Measurements from ENCODE around the gene ZNF662. TPM values are rescaled to one million over a fixed set of nuclear protein-coding genes. Genes with fewer than 3 reads are reported as not detected.

Gene ZNF662
- total RNA-seq, 2 experiments from 2014 or later, result 0.22 to 0.25 TPM

DNA sequence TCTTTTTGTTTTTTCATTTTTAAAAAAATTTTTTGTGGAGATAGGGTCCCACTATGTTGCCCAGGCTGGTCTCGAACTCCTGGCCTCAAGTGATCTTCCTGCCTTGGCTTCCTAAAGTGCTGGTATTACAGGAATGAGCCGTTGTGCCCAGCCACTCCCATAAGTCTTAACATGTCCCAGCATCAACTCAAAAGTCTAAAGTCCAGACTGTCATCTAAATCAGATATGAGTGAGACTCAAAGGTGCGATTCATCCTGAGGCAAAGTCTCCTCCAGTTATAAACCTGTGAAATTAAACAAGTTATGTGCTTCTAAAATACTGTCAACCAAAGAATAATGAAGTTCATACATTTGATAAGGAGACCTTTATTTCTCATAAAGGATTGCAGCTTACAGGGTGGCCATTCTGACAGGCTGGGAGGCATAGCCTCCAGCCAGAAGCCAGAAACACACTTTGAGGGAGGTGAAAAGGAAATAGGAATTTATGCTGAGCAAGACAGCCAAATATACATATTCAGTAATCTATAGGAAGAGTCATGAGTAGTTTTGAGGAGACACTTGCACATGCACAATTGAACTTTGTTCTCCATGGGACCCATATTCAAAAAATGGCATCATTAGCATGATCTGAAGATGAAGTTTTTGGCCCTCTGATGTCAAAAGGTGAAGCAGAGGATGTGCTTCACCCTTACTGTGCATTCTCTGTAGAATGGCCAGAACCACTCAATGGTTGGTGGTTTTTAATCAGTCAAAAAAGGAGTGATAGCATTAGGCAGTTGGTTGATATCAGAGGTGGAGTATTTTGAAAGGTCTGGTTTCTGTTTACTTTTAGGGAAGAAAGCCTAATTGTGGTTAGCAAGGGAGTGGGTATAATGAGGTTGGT lies 11.0 kb upstream of the ZNF662 start:
- Mint-ChIP-seq H3K36me3 (ENCODE audit: low read depth) (no peaks in the 10 kb centered on the region), H3K9me3 (no peaks in the 10 kb centered on the region), H3K27me3 (no peaks in the 10 kb centered on the region), H3K4me1 (peaks cover 12% of the 10 kb centered on the region), H3K27ac (no peak overlapping the region), H3K4me3 (no peak overlapping the region)
- no peak for DNase-seq
- CTCF ChIA-PET, result interaction anchor here (1.5 to 1.7 kb wide), 2 partner anchors 12 to 14 kb away, joined by 3 to 5 read pairs; no protein-coding TSS in a partner anchor
- POLR2A ChIA-PET, result no interaction called here

DNA sequence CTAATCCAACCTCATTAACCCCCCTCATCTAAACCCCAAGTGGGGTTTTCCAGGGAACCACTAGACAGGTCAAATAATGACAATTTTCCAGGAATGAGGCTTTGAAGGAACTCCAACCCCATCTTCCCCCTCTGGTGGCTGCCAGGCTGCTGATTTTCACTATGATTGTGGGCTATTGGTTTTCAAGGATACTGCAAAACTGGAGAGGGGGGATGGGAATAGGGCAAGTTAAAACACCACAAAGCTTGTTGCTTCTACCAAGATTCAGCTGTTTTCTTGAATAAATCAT lies 10.4 kb upstream of the ZNF662 start:
- Mint-ChIP-seq H3K27me3 (peaks cover under 1% of the 10 kb centered on the region), H3K4me1 (peaks cover 14% of the 10 kb centered on the region), H3K9me3 (peaks cover 1% of the 10 kb centered on the region), H3K4me3 (no peak overlapping the region), H3K36me3 (ENCODE audit: low read depth) (no peaks in the 10 kb centered on the region), H3K27ac (no peak overlapping the region)
- no peak for DNase-seq
- CTCF ChIA-PET, result no interaction called here
- POLR2A ChIA-PET, result no interaction called here

DNA sequence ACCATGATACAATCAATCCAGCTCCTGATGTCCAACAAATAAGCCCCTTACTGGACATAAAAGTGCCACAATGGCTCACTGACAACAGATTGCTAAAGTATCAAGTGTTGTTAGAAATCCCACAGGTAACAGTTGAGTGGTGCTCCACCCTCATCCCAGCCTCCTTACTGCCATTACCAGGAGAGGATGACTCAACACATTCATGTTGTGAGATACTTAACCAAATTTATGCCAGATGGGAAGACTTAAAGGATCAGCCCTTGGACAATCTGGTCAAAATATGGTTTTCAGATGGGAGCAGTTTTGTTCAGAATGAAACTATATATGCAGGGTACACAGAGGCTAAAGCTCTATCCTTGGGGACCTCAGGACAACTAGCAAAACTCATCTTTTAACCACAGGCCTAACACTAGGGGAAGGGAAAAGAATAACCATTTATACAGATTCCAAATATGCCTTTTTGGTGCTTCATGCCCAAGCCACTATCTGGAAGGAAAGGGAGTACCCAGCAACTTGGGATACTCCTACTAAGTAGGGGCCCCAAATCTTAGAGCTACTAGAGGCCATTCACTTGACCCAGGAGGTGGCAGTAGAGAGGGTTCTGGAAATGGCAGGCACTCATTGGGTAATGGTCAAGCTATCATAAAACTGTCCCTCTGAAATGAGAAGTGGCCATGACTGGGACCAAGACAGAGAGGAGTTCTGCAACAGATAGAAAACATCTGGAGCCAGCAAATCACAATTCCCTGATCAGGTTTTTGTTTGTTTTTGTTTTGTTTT lies 6.9 kb upstream of the ZNF662 start:
- CTCF ChIA-PET, result interaction anchor here (0.7 kb wide), 1 partner anchor 216 kb away, joined by 3 read pairs; no protein-coding TSS in a partner anchor
- peaks cover 13% of the 10 kb centered on the region for H3K9me3 Mint-ChIP-seq
- H3K4me3 Mint-ChIP-seq, result no peak overlapping the region
- POLR2A ChIA-PET, result no interaction called here
- H3K36me3 Mint-ChIP-seq (ENCODE audit: low read depth), result peaks cover 1% of the 10 kb centered on the region
- peaks cover 17% of the 10 kb centered on the region for H3K4me1 Mint-ChIP-seq
- H3K27ac Mint-ChIP-seq, result no peak overlapping the region
- no peak for DNase-seq
- peaks cover 8% of the 10 kb centered on the region for H3K27me3 Mint-ChIP-seq

DNA sequence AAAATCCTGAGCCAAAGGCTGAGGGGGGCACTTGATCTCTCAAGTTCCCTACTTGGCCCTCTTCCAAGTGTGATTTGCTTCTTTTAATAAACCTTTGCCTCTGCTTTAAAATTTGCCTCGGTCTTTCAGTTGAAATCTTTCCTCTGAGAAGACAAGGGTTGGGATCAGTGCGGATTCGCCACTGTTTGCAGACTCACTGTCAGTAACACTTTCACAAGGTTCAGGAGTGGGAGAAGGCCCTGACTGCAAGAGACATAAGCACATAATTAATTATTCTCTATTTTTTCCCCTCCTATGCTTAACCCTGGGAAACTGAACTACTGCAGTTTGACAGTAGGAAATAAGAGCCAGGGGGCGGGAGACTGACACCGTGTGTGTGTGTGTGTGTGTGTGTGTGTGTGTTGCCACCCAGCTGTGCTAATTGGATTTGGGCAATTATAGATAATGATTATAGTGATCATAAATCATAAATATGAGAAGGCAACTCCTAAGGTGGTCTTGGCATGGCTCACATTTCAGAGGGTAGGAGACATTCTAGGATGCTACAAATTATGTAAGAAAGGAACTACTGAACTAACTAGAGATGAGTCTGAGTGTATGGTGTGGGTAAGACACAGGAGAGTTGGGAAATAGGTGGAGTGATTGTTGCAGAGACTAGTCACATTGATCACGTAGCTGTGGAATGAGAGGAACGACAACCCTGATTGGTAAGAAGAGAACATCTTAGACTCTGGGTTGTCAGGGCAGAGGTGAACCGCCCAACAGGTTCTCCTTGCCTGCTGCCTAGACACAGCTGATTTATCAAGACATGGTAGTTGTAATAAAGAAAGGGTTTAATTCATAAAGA lies 5.5 kb upstream of the ZNF662 start:
- Mint-ChIP-seq H3K27me3 (peaks cover 22% of the 10 kb centered on the region), H3K4me3 (peak overlapping the region; percentile 2), H3K27ac (no peak overlapping the region), H3K36me3 (ENCODE audit: low read depth) (peaks cover 11% of the 10 kb centered on the region), H3K9me3 (peaks cover 27% of the 10 kb centered on the region), H3K4me1 (peaks cover 12% of the 10 kb centered on the region)
- ChIA-PET CTCF (no interaction called here), POLR2A (no interaction called here)
- DNase-seq, result no peak

DNA sequence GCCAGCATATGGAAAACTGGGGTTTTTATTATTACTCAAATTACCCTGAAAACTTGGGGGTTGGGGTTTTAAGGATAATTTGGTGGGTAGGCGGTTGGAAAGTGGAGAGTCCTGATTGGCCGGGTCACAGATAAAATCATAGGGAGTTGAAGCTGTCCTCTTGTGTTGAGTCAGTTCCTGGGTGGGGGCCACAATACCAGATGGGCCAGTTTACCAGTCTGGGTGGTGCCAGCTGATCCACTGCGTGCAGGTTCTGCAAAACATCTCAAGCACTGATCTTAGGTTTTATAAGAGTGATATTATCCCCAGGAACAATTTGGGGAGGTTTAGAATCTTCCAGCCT lies 4.9 kb upstream of the ZNF662 start:
- peaks cover 30% of the 10 kb centered on the region for H3K9me3 Mint-ChIP-seq
- peaks cover 27% of the 10 kb centered on the region for H3K27me3 Mint-ChIP-seq
- DNase-seq, result no peak
- ChIA-PET POLR2A (no interaction called here), CTCF (no interaction called here)
- peaks cover 15% of the 10 kb centered on the region for H3K36me3 Mint-ChIP-seq (ENCODE audit: low read depth)
- H3K4me3 Mint-ChIP-seq, result no peak overlapping the region
- H3K4me1 Mint-ChIP-seq, result peaks cover 16% of the 10 kb centered on the region
- no peak overlapping the region for H3K27ac Mint-ChIP-seq

DNA sequence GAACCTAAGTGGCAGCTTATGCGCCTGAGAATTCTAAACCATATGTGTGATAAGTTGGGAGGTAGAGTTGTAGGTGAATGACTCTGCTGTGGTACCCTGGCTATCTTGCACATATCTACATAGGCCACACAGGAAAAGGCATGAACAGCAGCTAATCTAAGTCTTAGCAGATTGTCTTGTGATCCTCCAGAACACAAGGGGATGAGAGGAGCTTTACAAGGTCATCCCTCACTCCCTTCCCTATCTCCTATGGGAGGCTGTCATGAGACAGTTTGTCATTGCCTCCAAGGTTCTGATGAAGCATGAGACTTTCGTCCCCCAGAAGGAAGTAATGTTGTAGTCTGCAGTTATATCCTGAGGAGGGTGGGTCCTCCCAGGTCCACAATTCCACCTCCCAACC lies 3.7 kb upstream of the ZNF662 start:
- peaks cover 36% of the 10 kb centered on the region for H3K27me3 Mint-ChIP-seq
- peaks cover 30% of the 10 kb centered on the region for H3K9me3 Mint-ChIP-seq
- peaks cover 20% of the 10 kb centered on the region for H3K4me1 Mint-ChIP-seq
- H3K27ac Mint-ChIP-seq, result no peak overlapping the region
- no peak for DNase-seq
- CTCF ChIA-PET, result interaction anchor here (0.6 kb wide), 1 partner anchor 360 kb away, joined by 3 read pairs; no protein-coding TSS in a partner anchor
- POLR2A ChIA-PET, result no interaction called here
- H3K4me3 Mint-ChIP-seq, result no peak overlapping the region
- peaks cover 24% of the 10 kb centered on the region for H3K36me3 Mint-ChIP-seq (ENCODE audit: low read depth)

DNA sequence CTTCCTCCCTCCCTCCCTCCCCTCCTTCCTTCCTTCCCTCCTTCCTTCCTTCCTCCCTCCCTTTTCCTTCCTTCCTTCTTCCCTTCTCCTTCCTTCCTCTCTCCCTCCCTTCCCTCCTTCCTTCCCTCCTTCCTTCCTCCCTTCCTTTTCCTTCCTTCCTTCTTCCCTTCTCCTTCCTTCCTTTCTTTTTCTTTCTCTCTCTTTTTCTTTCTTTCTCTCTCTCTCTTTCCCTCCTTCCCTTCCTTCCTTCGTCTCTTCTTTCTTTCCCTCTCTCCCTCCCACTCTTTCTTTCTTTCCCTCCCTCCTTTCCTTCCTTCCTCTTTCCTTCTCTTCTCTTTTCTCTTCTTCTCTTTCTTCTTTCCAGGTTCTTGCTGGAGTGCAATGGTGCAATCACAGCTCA lies 1.9 kb upstream of the ZNF662 start:
- H3K4me1 Mint-ChIP-seq, result peaks cover 20% of the 10 kb centered on the region
- no peak for DNase-seq
- ChIA-PET POLR2A (no interaction called here), CTCF (interaction anchor here (0.7 kb wide), 1 partner anchor 751 kb away, joined by 3 read pairs; no protein-coding TSS in a partner anchor)
- peaks cover 24% of the 10 kb centered on the region for H3K36me3 Mint-ChIP-seq (ENCODE audit: low read depth)
- H3K27ac Mint-ChIP-seq, result no peak overlapping the region
- no peak overlapping the region for H3K4me3 Mint-ChIP-seq
- peaks cover 33% of the 10 kb centered on the region for H3K9me3 Mint-ChIP-seq
- peaks cover 40% of the 10 kb centered on the region for H3K27me3 Mint-ChIP-seq

DNA sequence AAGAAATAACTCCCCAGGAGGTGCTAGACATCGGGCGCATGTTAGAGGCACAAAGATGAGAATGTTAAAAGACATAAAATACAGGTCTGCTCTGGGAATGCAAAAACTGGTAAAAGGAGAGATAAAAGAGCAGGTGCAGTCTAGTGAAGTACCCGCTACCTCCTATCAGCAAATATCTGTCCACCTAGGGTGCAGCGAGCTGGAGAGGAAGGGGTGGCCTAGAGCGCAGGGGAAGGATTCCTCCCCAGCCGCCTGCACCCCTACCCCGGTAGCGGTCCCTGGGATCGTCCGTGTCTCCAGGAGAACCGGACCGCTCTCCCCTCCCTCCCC lies 237 bp upstream of the ZNF662 start:
- Mint-ChIP-seq H3K36me3 (ENCODE audit: low read depth) (peaks cover 24% of the 10 kb centered on the region), H3K4me1 (peaks cover 16% of the 10 kb centered on the region), H3K4me3 (peak overlapping the region; percentile 13), H3K27me3 (peaks cover 38% of the 10 kb centered on the region), H3K27ac (no peak overlapping the region), H3K9me3 (peaks cover 33% of the 10 kb centered on the region)
- DNase-seq, result no peak
- ChIA-PET CTCF (no interaction called here), POLR2A (no interaction called here)

DNA sequence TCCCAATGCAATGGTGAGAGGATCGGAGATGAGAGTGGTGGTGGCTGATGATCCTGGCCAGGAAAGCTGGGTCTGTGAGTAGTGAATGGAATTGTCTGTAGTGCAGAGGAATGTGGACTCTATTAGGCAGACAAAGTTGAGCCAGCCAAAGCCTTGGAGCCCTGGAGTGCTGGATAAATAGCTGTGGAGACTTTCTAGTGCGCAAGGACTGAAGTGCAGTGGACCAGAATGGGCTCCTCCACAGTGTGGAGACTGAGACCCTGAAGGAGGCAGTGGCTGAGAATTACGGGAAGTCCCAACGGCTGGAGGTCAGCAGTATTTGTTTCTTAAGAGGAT lies 874 bp downstream of the ZNF662 start:
- peaks cover 24% of the 10 kb centered on the region for H3K36me3 Mint-ChIP-seq (ENCODE audit: low read depth)
- peaks cover 33% of the 10 kb centered on the region for H3K9me3 Mint-ChIP-seq
- H3K4me1 Mint-ChIP-seq, result peaks cover 10% of the 10 kb centered on the region
- peaks cover 38% of the 10 kb centered on the region for H3K27me3 Mint-ChIP-seq
- H3K4me3 Mint-ChIP-seq, result peak overlapping the region; percentile 12
- H3K27ac Mint-ChIP-seq, result no peak overlapping the region
- POLR2A ChIA-PET, result no interaction called here
- no peak for DNase-seq
- CTCF ChIA-PET, result interaction anchor here (0.8 kb wide), 1 partner anchor 26 kb away, joined by 3 read pairs; no protein-coding TSS in a partner anchor

DNA sequence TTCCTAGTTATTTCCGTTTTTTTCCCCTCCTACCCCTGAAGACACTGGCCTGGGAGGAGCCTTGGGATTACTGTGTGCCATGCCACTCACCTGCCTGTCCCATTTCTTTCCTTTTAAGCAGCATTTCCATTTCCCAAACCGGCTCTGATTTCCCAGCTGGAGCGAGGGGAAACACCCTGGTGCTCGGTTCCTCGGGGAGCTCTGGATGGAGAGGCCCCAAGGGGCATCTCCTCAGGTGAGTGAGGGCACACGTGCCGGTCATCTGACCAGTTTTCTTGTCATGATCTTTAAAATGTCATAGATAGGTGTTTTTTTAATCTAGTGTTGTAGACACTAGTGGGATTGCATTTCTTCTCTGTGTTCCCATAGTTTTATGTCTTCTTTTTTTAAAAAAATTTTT lies 2.7 kb downstream of the ZNF662 start:
- peaks cover 34% of the 10 kb centered on the region for H3K27me3 Mint-ChIP-seq
- H3K4me1 Mint-ChIP-seq, result peaks cover 10% of the 10 kb centered on the region
- peaks cover 24% of the 10 kb centered on the region for H3K36me3 Mint-ChIP-seq (ENCODE audit: low read depth)
- peaks cover 33% of the 10 kb centered on the region for H3K9me3 Mint-ChIP-seq
- no peak overlapping the region for H3K27ac Mint-ChIP-seq
- no peak overlapping the region for H3K4me3 Mint-ChIP-seq
- ChIA-PET CTCF (no interaction called here), POLR2A (no interaction called here)
- DNase-seq, result no peak

DNA sequence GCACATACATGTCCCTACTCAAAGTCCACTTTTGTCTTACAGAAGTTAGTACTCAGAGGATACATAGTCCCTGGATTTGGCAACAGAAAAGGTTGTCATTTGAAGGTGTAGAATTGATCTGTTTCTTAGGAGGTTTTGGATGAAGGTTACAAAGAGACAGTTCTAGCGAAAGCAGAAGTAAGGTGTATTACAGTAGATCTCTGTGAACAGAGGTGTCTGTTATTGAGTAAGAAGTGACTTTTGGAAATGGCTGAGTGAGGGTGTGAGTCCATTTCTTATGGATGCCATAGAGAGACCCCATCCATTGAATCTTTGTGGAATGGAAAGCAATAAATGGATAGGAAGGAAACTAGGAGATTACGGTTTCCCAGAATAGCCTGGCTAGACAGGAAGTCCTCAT lies 5.6 kb downstream of the ZNF662 start:
- Mint-ChIP-seq H3K36me3 (ENCODE audit: low read depth) (peaks cover 13% of the 10 kb centered on the region), H3K4me3 (no peak overlapping the region), H3K27ac (no peak overlapping the region), H3K4me1 (peaks cover 2% of the 10 kb centered on the region), H3K9me3 (peaks cover 38% of the 10 kb centered on the region), H3K27me3 (peaks cover 11% of the 10 kb centered on the region)
- CTCF ChIA-PET, result no interaction called here
- DNase-seq, result no peak
- POLR2A ChIA-PET, result no interaction called here

DNA sequence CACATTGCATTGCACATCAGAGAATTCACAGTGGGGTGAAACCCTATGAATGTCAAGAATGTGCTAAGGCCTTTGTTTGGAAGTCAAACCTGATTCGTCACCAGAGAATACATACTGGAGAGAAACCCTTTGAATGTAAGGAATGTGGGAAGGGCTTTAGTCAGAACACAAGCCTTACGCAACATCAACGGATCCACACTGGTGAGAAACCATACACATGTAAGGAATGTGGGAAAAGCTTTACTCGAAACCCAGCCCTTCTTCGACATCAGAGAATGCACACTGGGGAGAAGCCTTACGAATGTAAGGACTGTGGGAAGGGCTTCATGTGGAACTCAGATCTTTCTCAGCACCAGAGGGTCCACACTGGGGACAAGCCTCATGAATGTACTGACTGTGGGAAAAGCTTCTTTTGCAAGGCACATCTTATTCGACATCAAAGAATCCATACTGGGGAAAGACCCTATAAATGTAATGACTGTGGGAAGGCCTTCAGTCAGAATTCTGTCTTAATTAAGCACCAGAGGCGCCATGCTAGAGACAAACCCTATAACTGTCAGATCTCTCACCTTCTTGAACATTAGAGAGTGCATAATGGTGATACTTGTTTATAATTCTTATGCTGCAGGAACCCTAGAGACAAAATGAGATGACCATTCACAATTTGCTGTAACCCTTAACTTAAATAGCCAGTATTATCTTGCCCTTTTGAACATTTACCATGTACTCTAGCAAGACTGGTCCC lies 9.0 kb downstream of the ZNF662 start:
- Mint-ChIP-seq H3K4me1 (no peaks in the 10 kb centered on the region), H3K4me3 (no peak overlapping the region), H3K9me3 (peaks cover 53% of the 10 kb centered on the region), H3K27me3 (no peaks in the 10 kb centered on the region), H3K36me3 (ENCODE audit: low read depth) (peaks cover 6% of the 10 kb centered on the region), H3K27ac (no peak overlapping the region)
- ChIA-PET POLR2A (no interaction called here), CTCF (no interaction called here)
- DNase-seq, result no peak
